K562 (cell line): Measurements from ENCODE around the gene MSH3. TPM values are rescaled to one million over a fixed set of nuclear protein-coding genes. Genes with fewer than 3 reads are reported as not detected.

Source experiments
- ATAC-seq: fragments of 200-7000 bp; cut with Tn5 transposase; 3 replicates; pipeline ENCODE4 v1.9.1; 2020; ENCODE audit warnings: moderate library complexity
- BruUV-seq: library from RNA; stranded (reverse); fragments of 400-500 nt; replicated peaks from 2 replicates; lab custom pipeline; 2021; lab: Mats Ljungman, UMichigan
- CTCF ChIA-PET: fragments of 300-600 bp; formaldehyde crosslinking; extraction: SDS; loops from one replicate; lab custom pipeline; 2021; ENCODE audit warnings: low intra/inter-chr PET ratio; lab: Yijun Ruan, JAX
- POLR2A ChIA-PET: fragments of 300-600, 350-650 bp; sonication (Branson Sonifier 250); formaldehyde crosslinking; extraction: SDS; loops from one replicate; lab custom pipeline; 2021; ENCODE audit warnings: antibody characterized with exemption, inconsistent platforms; lab: Yijun Ruan, JAX
- DNase-seq, 4 experiments: peaks; one replicate each; pipeline versions ENCODE4 v3.0.0 to v3.0.0-alpha.2; 2011 to 2018; ENCODE audit warnings: low spot score in 3 of 4, mixed read lengths in 3 of 4; ENCODE audit errors: extremely low read depth in 1 of 4
- FAIRE-seq: peaks from 2 replicates; lab custom pipeline; 2011; peaks lifted over from hg19 to GRCh38; lab: Jason Lieb, UNC
- H2AFZ ChIP-seq: 2 replicates; pipeline ENCODE4 v1.6.0; 2011; ENCODE audit warnings: low read depth, low read length, control low read depth, inconsistent platforms
- H3K27ac ChIP-seq: fragments of 200-600 bp; 3 replicates; pipeline ENCODE4 v1.8.0; 2011; ENCODE audit warnings: low read depth, mild to moderate bottlenecking, control low read depth, inconsistent platforms, low read length, moderate library complexity, mixed read lengths; ENCODE audit errors: extremely low read depth
- H3K27me3 ChIP-seq, 2 experiments: fragments of 300-600 bp in 1 of 2; 2 replicates in 1 of 2; 3 replicates in 1 of 2; pipeline versions ENCODE4 v1.6.0 to v1.8.0; 2011; ENCODE audit warnings: inconsistent platforms in 2 of 2, low read length in 2 of 2, mild to moderate bottlenecking in 1 of 2, mixed read lengths in 1 of 2, moderate library complexity in 1 of 2; ENCODE audit not compliant: control insufficient read depth in 2 of 2, insufficient read depth in 2 of 2
- H3K36me3 ChIP-seq: fragments of 300-600 bp; 3 replicates; pipeline ENCODE4 v1.8.0; 2011; ENCODE audit warnings: mild to moderate bottlenecking, low read length, inconsistent platforms; ENCODE audit not compliant: control insufficient read depth, insufficient read depth
- H3K4me1 ChIP-seq, 2 experiments: fragments of 200-600 bp in 1 of 2; replicated peaks in 1 of 2; 2 replicates in 1 of 2; 3 replicates in 1 of 2; pipeline versions ENCODE4 v1.5.1 to v1.8.0; 2011; ENCODE audit warnings: inconsistent platforms in 2 of 2, low read length in 2 of 2, mild to moderate bottlenecking in 1 of 2, mixed read lengths in 1 of 2, moderate library complexity in 1 of 2; ENCODE audit not compliant: control insufficient read depth in 2 of 2, insufficient read depth in 2 of 2
- H3K4me2 ChIP-seq: 2 replicates; pipeline ENCODE4 v1.6.1; 2011; ENCODE audit warnings: low read length, control low read depth, inconsistent platforms, mixed read lengths; ENCODE audit not compliant: insufficient read depth
- H3K4me3 ChIP-seq: fragments of 200-600 bp; sonication (generic), shearing (Covaris generic); 2 replicates; pipeline ENCODE4 v1.5.1; 2016; ENCODE audit warnings: control low read depth, inconsistent platforms
- H3K79me2 ChIP-seq: fragments of 200-600 bp; 3 replicates; pipeline ENCODE4 v1.8.0; 2011; ENCODE audit warnings: low read length, inconsistent platforms; ENCODE audit not compliant: control insufficient read depth, insufficient read depth
- H3K9ac ChIP-seq, 2 experiments: 2 replicates each; pipeline versions ENCODE4 v1.6.0 to v1.6.1; 2011; ENCODE audit warnings: low read depth in 2 of 2, low read length in 2 of 2, control low read depth in 1 of 2, inconsistent platforms in 1 of 2, mild to moderate bottlenecking in 1 of 2, mixed read lengths in 1 of 2; ENCODE audit not compliant: insufficient read depth in 1 of 2
- H3K9me1 ChIP-seq: one replicate; pipeline ENCODE4 v1.6.0; 2011; ENCODE audit warnings: inconsistent platforms, mild to moderate bottlenecking, low read length, moderate library complexity; ENCODE audit not compliant: control insufficient read depth, insufficient read depth
- H3K9me3 ChIP-seq: replicated peaks from 2 replicates; pipeline ENCODE4 v1.5.1; 2011; ENCODE audit warnings: low read depth, low read length, inconsistent platforms; ENCODE audit not compliant: control insufficient read depth, insufficient read depth
- H4K20me1 ChIP-seq: replicated peaks from 2 replicates; pipeline ENCODE4 v1.6.1; 2011; ENCODE audit warnings: low read length, inconsistent platforms, mixed read lengths; ENCODE audit not compliant: control insufficient read depth, insufficient read depth
- CBFA2T2 ChIP-seq: fragments of 450-650 bp; conservative IDR thresholded peaks from 2 replicates; pipeline ENCODE4 v1.6.1; 2017; ENCODE audit warnings: mild to moderate bottlenecking
- DDX20 ChIP-seq: fragments of 450-650 bp; IDR thresholded peaks from 2 replicates; pipeline ENCODE4 v1.6.1; 2016; ENCODE audit warnings: missing genetic modification characterization, low read depth, mild to moderate bottlenecking, missing compliant biosample characterization, moderate library complexity
- ILK ChIP-seq: fragments of 450-650 bp; IDR thresholded peaks from 2 replicates; pipeline ENCODE4 v1.6.1; 2016; ENCODE audit warnings: missing genetic modification characterization, low read depth, mild to moderate bottlenecking, missing compliant biosample characterization, moderate library complexity, borderline replicate concordance
- IRF2 ChIP-seq: sonication (generic); formaldehyde crosslinking; IDR thresholded peaks from 2 replicates; pipeline ENCODE4 v1.8.1; 2022; ENCODE audit warnings: mild to moderate bottlenecking, missing genetic modification reagents
- JUND ChIP-seq, 2 experiments: IDR thresholded peaks; 2 replicates in 1 of 2; 3 replicates in 1 of 2; pipeline ENCODE4 v1.6.1; 2011; ENCODE audit warnings: borderline replicate concordance in 2 of 2, low read depth in 2 of 2, low read length in 2 of 2, improper control_type of control experiment in 1 of 2, missing biosample characterization in 1 of 2, missing genetic modification characterization in 1 of 2, missing genetic modification reagents in 1 of 2
- KDM1A ChIP-seq, 2 experiments: fragments of 450-650 bp; IDR thresholded peaks; 2 replicates each; pipeline ENCODE4 v1.6.1; 2016; ENCODE audit warnings: mild to moderate bottlenecking in 2 of 2
- MTA3 ChIP-seq: fragments of 450-650 bp; formaldehyde crosslinking; IDR thresholded peaks from 2 replicates; pipeline ENCODE4 v1.6.1; 2017; ENCODE audit warnings: mild to moderate bottlenecking, borderline replicate concordance
- MXI1 ChIP-seq: IDR thresholded peaks from 2 replicates; pipeline ENCODE4 v1.6.1; 2011; ENCODE audit warnings: low read depth, mild to moderate bottlenecking, improper control_type of control experiment, low read length
- SNRNP70 ChIP-seq: fragments of 200-400 bp; formaldehyde crosslinking; optimal IDR thresholded peaks from 2 replicates; pipeline ENCODE3; 2017; ENCODE audit warnings: low read depth, low read length
- SOX6 ChIP-seq: fragments of 450-650 bp; IDR thresholded peaks from 2 replicates; pipeline ENCODE4 v1.6.1; 2014; ENCODE audit warnings: mild to moderate bottlenecking
- TRIM28 ChIP-seq: fragments of 450-650 bp; IDR thresholded peaks from 2 replicates; pipeline ENCODE4 v1.6.1; 2017
- ZMIZ1 ChIP-seq, 2 experiments: fragments of 150-350 bp in 1 of 2; IDR thresholded peaks; 2 replicates each; pipeline ENCODE4 v1.6.1; 2012 to 2016; ENCODE audit warnings: low read depth in 2 of 2, low read length in 2 of 2, mild to moderate bottlenecking in 1 of 2, moderate library complexity in 1 of 2
- ZNF12 ChIP-seq: sonication (generic); formaldehyde crosslinking; IDR thresholded peaks from 2 replicates; pipeline ENCODE4 v1.4.0; 2020; ENCODE audit warnings: mild to moderate bottlenecking, missing genetic modification reagents
- ZNF384 ChIP-seq: IDR thresholded peaks from 2 replicates; pipeline ENCODE4 v1.6.1; 2012; ENCODE audit warnings: low read depth, low read length, improper control_type of control experiment
- ZNF551 ChIP-seq: fragments of 250-450 bp; sonication (Bioruptor Pico); IDR thresholded peaks from 2 replicates; pipeline ENCODE4 v1.5.0; 2021; ENCODE audit warnings: mild to moderate bottlenecking, moderate library complexity
- in situ Hi-C: fragments of 300-500 bp; cut with MboI; formaldehyde crosslinking; loops from 4 replicates; pipeline ENCODE4 v1.15.0; 2018; ENCODE audit warnings: inconsistent platforms, mixed read lengths
- intact Hi-C: fragments of 100-400 bp; cut with micrococcal nuclease; formaldehyde crosslinking; loops from 2 replicates; pipeline ENCODE4 v1.14.2; 2022
- polyA plus RNA-seq, 8 experiments: library from polyadenylated mRNA; depleted of rRNA in 4 of 8; stranded (reverse) in 5 of 8; unstranded in 3 of 8; fragments of >200 nt; fragmentation: Nextera tagmentation in 2 of 8; fragmentation: Illumina TruSeq in 1 of 8; extraction: Ambion mirVana in 2 of 8; extraction: Trizol in 1 of 8; gene quantifications; 2 replicates each; pipeline versions ENCODE4 v1.2.1 to v1.2.3, GENCODE V29; 2011 to 2014; ENCODE audit warnings: inconsistent platforms in 1 of 8, missing spikeins in 1 of 8
- total RNA-seq, 7 experiments: library from RNA; depleted of rRNA in 6 of 7; stranded (reverse); fragments of >200 nt in 6 of 7; fragmentation: Illumina TruSeq in 2 of 7; extraction: Trizol in 2 of 7; gene quantifications; 2 replicates each; pipeline versions ENCODE4 v1.2.1 to v1.2.3, GENCODE V29; 2011 to 2021; ENCODE audit warnings: low replicate concordance in 1 of 7

MSH3 gene
- total and polyA plus RNA-seq, 9 of the 15 experiments (the other 6 are each of a cell fraction or from before 2014, with no cell fraction given) = 3.9 to 17.2 (median 13.2) TPM

DNA sequence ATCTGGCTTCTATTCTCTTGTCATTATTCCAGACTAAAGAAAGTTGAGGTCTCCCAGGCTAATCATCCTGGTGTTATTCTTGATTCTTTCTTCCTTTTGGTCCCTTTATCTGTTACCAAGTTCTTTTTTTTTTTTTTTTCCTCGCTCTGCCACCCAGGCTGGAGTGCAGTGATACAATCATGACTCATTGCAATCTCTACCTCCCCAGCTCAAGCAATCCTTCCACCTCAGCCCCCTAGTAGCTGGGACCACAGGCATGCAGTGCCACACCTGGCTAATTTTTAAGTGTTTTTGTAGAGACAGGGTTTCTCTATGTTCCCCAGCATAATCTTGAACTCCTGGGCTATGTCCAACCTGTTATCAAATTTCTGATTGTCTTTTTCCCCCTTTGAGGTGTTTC lies 126.9 kb downstream of the MSH3 start (continued):
- TF ChIP-seq ZNF551 (CRISPR knock-in tag) (no peak), KDM1A (IDR thresholded peaks at IDR 0.05) (0 out of 4 replicates have a peak, but pooled peaks of 1 of the 2 experiments have one; percentile 14), CBFA2T2 (peak; percentile 30), MTA3 (no peak), SOX6 (no peak), SNRNP70 (no peak), ZNF384 (peak; percentile 46; the same call in 1 of the 2 replicates), IRF2 (CRISPR knock-in tag) (no peak), JUND (IDR thresholded peaks at IDR 0.05; ENCODE audit: borderline replicate concordance, low read depth, low read length) (peak; percentile 48; the same call in 1 of the 2 replicates), JUND (tag; IDR thresholded peaks at IDR 0.05; ENCODE audit: borderline replicate concordance, low read depth, low read length) (no peak)

GRCh38 chr5:80782626-80783025 lies 128.2 kb downstream of the MSH3 start:
- in situ Hi-C loops = no loop called here
- Histone ChIP-seq H3K9me3 (no peaks in the 10 kb centered on the region), H3K36me3 (peaks cover 8% of the 10 kb centered on the region; the same call in 1 of the 3 replicates), H2AFZ (no peak overlapping the region), H3K27ac (no peak overlapping the region), H3K27me3 (no peaks in the 10 kb centered on the region), H3K4me3 (no peak overlapping the region), H3K4me2 (no peak overlapping the region), H3K79me2 (no peaks in the 10 kb centered on the region), H3K4me1 (no peaks in the 10 kb centered on the region; a peak in 1 of 5 replicates), H4K20me1 (no peaks in the 10 kb centered on the region), H3K9me1 (no peaks in the 10 kb centered on the region), H3K9ac (no peak overlapping the region)
- CTCF ChIA-PET = no interaction called here
- DNase-seq = no peak
- FAIRE-seq = no peak
- ATAC-seq = no peak
- TF ChIP-seq TRIM28 (no peak), MXI1 (no peak), ZNF12 (CRISPR knock-in tag) (no peak), ZMIZ1 (IDR thresholded peaks at IDR 0.05; ENCODE audit: low read depth in 2 of 2, low read length in 2 of 2) (no peak), DDX20 (no peak), ILK (no peak)
- no TSS peak for BruUV-seq
- intact Hi-C loops = no loop called here
- POLR2A ChIA-PET = no interaction called here
